ENCODE results near the gene EML6.

GRCh38 chr2:54726431-54726830, 3.0 kb downstream of the EML6 start:
- no peak for TF ChIP-seq POLR2A (IDR thresholded peaks at IDR 0.05)
- TF ChIP-seq CTCF (IDR thresholded peaks at IDR 0.05 in 4 of 5, conservative IDR thresholded peaks at IDR 0.05 in 1 of 5) = no peak

Measured in gastrocnemius medialis (tissue), 4 donors.